ENCODE results near the gene PLA1A.

Gene PLA1A

GRCh38 chr3:119628390-119628789 is 30.7 kb downstream of the PLA1A start:
- H3K4me3 ChIP-seq (replicated peaks in 1 of 2; ENCODE audit: low read depth in 2 of 2, low read length in 2 of 2), result no peak overlapping the region
- TF ChIP-seq CTCF (IDR thresholded peaks at IDR 0.05; ENCODE audit: low read depth, low read length), result no peak
- DNase-seq (ENCODE audit: low read depth in 2 of 2), result no peak

DNA sequence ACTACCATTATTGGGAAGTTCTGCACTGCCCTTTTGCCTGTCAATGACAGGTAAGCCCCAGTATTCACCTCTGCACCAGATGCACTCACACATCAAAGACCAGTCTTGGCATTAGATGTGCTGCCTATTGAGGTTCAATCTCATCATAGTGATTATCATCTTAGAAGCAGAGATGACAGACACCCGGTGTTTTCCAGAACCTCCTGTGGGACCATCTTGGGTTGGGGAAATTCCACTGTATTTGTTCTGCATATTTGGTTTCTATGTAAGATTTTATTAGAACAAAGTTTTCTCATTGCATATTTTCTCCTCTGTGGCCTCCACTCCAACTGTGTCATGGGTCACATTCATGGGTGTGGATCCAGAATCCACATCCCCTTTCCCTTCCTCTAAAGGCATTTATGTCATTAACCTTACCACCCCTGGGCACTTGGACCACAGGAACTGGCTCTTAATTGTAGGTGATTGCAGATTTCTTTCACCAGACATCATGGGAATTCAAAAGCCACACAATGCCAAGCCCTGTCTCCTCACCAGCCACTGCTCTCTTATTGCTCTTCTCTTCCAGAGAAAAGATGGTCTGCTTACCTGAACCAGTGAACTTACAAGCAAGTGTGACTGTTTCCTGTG is 31.2 kb downstream of the PLA1A start:
- peak; percentile 36 to 43 for DNase-seq (ENCODE audit: low read depth in 2 of 2)
- TF ChIP-seq CTCF (IDR thresholded peaks at IDR 0.05; ENCODE audit: low read depth, low read length), result no peak
- no peak overlapping the region for H3K4me3 ChIP-seq (replicated peaks in 1 of 2; ENCODE audit: low read depth in 2 of 2, low read length in 2 of 2)

- TF ChIP-seq CTCF (IDR thresholded peaks at IDR 0.05; ENCODE audit: low read depth, low read length), result no peak
- peak; percentile 66 to 87 for DNase-seq (ENCODE audit: low read depth in 2 of 2)
- H3K4me3 ChIP-seq (replicated peaks in 1 of 2; ENCODE audit: low read depth in 2 of 2, low read length in 2 of 2), result no peak overlapping the region
These were observed 32.6 kb downstream of the PLA1A start for GRCh38 chr3:119630128-119630879.

GRCh38 chr3:119630880-119631329 is 33.2 kb downstream of the PLA1A start:
- no peak overlapping the region for H3K4me3 ChIP-seq (replicated peaks in 1 of 2; ENCODE audit: low read depth in 2 of 2, low read length in 2 of 2)
- no peak for TF ChIP-seq CTCF (IDR thresholded peaks at IDR 0.05; ENCODE audit: low read depth, low read length)
- no peak for DNase-seq (ENCODE audit: low read depth in 2 of 2)

GRCh38 chr3:119631516-119631915 is 33.8 kb downstream of the PLA1A start:
- H3K4me3 ChIP-seq (replicated peaks in 1 of 2; ENCODE audit: low read depth in 2 of 2, low read length in 2 of 2), result no peak overlapping the region
- no peak for TF ChIP-seq CTCF (IDR thresholded peaks at IDR 0.05; ENCODE audit: low read depth, low read length)
- DNase-seq (ENCODE audit: low read depth in 2 of 2), result no peak

GRCh38 chr3:119632216-119632615 is 34.5 kb downstream of the PLA1A start:
- DNase-seq (ENCODE audit: low read depth in 2 of 2), result no peak
- TF ChIP-seq CTCF (IDR thresholded peaks at IDR 0.05; ENCODE audit: low read depth, low read length), result no peak
- no peak overlapping the region for H3K4me3 ChIP-seq (replicated peaks in 1 of 2; ENCODE audit: low read depth in 2 of 2, low read length in 2 of 2)
